ENCODE results near the gene CSF2. TPM values are rescaled to one million over a fixed set of nuclear protein-coding genes. Genes with fewer than 3 reads are reported as not detected.
A peak's percentile ranks its signal among the peaks of the same experiment; 100 is the strongest.

Gene CSF2
- total RNA-seq, 2 experiments from 2014 or later = 1.1 to 1.4 TPM

DNA sequence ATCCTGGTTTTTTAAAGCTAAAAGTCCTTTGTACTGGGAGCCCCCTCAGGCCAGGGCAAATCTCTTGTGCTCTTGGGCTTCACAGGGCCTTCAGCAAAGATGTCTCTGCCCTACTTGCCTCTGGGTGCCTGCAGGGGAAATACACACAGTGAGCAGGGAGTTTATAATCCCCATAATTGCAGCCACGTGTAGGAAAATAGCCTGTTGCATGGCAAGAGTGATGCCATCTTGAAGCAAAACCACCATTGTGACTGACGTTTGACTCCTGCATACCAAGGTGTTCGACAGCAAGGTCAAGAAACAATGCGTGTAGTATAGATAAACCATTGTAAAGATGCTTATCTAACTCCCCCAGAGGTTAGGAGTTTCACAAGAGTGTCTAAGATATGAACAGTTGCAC is 24.5 kb upstream of the CSF2 start:
- Mint-ChIP-seq H3K27ac (no peak overlapping the region), H3K4me3 (no peak overlapping the region), H3K36me3 (peaks cover 3% of the 10 kb centered on the region), H3K9me3 (no peaks in the 10 kb centered on the region), H3K27me3 (peaks cover 20% of the 10 kb centered on the region), H3K4me1 (peaks cover 1% of the 10 kb centered on the region)
- ATAC-seq (ENCODE audit: low read depth) (no peak), DNase-seq (no peak)
- POLR2A ChIA-PET = no interaction called here

DNA sequence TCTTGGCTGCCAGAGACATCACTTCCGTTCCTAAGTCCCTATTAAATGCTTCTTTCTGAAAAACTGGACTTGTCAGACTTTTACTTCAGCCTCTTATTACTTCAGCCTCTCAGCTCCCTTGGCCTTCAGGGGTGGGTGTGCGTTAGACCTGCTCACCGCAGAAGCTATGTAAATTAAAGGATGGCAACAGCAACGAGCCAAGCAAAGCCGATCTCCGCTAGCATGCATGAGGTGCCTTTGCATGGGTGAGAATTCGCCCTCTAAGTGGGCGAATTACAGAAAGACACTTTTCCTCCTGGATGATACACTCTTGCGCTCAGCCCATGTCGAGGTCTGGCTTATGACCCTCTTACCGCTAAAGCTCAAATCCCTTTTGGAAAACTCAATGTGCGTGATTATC is 24.0 kb upstream of the CSF2 start:
- Mint-ChIP-seq H3K9me3 (no peaks in the 10 kb centered on the region), H3K36me3 (peaks cover under 1% of the 10 kb centered on the region), H3K27me3 (peaks cover 17% of the 10 kb centered on the region), H3K27ac (no peak overlapping the region), H3K4me1 (peaks cover 4% of the 10 kb centered on the region), H3K4me3 (no peak overlapping the region)
- ATAC-seq (ENCODE audit: low read depth) (no peak), DNase-seq (no peak)
- POLR2A ChIA-PET = no interaction called here

DNA sequence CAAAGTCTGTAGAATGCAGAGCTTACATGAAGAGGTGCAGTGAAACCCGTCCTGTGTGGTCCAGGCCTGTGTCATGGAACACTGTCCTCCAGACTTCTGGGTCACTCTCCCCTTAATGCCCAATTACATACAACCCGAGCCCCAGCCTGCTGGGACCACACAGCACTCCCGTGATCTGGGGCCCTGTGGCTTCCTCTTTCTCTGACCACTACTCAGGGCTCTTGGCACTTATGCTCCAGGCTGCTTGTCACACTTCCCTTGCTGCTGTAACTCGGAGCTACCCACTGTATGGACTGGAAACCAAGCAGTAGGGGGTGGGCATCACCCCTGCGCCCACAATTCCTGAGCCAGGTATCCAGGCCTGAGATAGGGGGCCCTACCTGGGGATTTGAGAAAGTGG is 23.5 kb upstream of the CSF2 start:
- no peak overlapping the region for H3K4me3 Mint-ChIP-seq
- ATAC-seq (ENCODE audit: low read depth) (peak; percentile 21), DNase-seq (no peak)
- H3K27ac Mint-ChIP-seq = no peak overlapping the region
- H3K4me1 Mint-ChIP-seq = peaks cover 10% of the 10 kb centered on the region
- POLR2A ChIA-PET = interaction anchor here (0.6 kb wide), 1 partner anchor 133 kb away, joined by 4 read pairs; no protein-coding TSS in a partner anchor
- no peaks in the 10 kb centered on the region for H3K9me3 Mint-ChIP-seq
- H3K27me3 Mint-ChIP-seq = peaks cover 17% of the 10 kb centered on the region
- H3K36me3 Mint-ChIP-seq = no peaks in the 10 kb centered on the region

DNA sequence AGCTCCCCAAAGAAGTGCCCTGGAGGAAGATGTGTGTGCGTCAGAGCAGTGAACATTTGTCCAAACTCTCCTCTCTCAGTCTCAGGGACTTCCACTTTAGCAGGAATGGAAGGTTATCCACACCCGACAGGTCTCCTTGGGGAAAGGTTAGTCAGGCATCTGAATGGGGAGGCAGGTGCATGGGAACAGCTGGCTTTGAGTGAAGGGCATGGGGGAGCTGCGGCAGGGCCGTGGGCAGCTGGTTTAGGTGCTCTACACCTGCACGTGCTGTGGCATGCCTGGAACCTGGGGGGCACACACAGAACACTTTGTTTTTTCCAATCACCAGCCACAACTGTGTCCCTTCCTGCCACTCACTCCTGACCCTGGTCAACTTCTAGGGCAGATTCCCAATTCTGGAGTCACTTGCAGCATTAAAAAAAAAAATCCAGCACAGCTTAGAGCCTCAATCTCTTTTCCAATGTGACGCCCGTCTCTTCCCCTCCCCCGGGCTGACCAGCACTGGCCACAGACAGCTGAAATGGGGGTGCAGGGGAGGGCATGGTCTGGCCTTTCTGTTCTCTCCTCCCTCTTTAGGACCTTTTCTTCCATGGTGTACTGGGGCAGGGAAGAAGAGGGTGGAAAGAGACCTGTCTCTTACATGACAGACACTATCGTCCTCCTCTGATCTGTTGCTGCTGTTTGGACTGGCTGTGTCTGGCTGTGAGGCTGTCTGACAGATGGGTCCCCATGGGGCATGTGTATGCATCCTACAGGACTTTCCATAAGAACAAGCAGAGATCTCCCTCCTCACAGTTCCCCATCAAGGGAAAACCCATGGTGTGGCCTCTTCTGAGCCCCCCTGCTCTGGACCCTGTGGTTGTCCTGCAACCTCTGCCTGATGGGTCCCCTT is 22.7 kb upstream of the CSF2 start:
- POLR2A ChIA-PET = interaction anchor here (0.6 kb wide), 1 partner anchor 134 kb away, joined by 4 read pairs; no protein-coding TSS in a partner anchor
- Mint-ChIP-seq H3K4me1 (peaks cover 16% of the 10 kb centered on the region), H3K4me3 (no peak overlapping the region), H3K9me3 (no peaks in the 10 kb centered on the region), H3K27ac (no peak overlapping the region), H3K27me3 (peaks cover 17% of the 10 kb centered on the region), H3K36me3 (no peaks in the 10 kb centered on the region)
- DNase-seq (no peak), ATAC-seq (ENCODE audit: low read depth) (no peak)

DNA sequence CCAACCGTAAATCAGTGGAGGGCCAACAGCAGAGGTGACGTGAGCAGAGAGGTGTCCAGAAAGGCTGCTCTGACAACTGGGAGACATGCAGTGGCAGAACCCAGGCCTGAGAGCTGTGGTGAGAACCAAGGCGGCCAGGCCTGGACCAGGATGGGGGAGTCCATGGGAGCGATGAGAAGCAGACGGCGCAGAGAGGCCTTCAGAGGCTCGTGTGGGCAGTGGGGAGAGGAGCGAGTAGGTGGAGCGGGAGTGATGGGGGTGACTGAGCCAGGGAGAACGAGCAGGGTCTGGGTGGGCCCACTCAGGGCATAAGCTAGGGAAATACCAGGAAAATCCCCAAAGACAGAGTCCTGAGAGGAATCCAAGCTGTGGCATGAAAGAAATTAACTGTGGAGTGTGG is 21.1 kb upstream of the CSF2 start:
- POLR2A ChIA-PET = no interaction called here
- ATAC-seq (ENCODE audit: low read depth) (no peak), DNase-seq (no peak)
- Mint-ChIP-seq H3K9me3 (no peaks in the 10 kb centered on the region), H3K36me3 (no peaks in the 10 kb centered on the region), H3K4me3 (no peak overlapping the region), H3K27me3 (peaks cover 15% of the 10 kb centered on the region), H3K27ac (no peak overlapping the region), H3K4me1 (peaks cover 29% of the 10 kb centered on the region)

DNA sequence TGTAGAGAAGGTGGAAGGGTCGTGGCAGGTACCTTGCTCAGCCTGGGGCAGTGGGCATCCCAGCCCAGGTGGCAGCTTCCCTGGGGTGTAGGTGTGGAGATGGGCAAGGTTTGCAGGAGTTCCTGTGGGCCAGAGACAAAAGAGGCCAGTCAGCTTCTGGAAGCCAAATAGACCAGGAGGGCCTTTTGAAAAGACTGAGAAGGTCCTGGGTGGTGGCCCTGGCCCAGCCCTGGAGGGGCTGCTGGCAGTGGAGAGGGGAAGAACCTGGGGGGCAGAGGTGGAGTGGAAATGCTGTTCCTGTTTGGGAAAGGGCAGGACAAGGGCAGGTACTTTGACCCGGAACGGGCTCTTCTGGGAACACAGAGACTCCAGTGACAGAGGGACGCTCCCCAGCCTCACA is 20.1 kb upstream of the CSF2 start:
- H3K27me3 Mint-ChIP-seq = peaks cover 18% of the 10 kb centered on the region
- H3K36me3 Mint-ChIP-seq = no peaks in the 10 kb centered on the region
- POLR2A ChIA-PET = no interaction called here

DNA sequence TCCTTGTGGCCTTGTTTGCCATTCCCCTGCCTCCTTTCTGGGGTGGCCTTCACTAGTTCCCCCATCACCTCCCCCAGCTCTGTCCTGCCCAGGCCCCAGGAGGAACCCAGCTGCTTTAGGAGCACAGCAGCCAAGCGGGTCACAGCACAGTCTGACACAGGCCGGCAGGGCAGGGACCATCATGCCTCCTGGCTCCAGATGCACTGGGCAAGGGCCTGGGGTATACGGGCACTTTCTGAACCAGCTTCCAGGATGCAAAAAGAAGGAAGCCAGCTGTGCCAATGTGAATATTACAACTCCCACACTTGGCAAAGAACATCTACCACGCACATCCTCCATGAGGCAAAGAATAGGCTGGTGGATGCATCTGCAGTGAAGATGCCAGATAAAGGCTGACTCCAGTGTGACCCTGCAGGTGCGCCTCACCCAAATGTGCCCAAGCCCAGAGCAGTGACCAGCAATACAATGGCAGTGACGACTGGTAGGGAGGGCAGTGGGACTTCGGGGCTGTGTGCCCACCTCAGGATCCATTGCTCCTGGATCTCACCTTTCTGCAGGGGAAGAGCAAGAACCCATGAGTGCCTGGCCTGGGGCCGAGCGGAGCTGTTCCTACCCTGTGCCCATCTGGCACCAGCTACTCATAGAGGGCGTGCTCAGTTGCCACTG is 19.4 kb upstream of the CSF2 start:
- Mint-ChIP-seq H3K4me3 (peak overlapping the region; percentile 53), H3K36me3 (no peaks in the 10 kb centered on the region), H3K27me3 (peaks cover 18% of the 10 kb centered on the region), H3K9me3 (no peaks in the 10 kb centered on the region), H3K4me1 (peaks cover 41% of the 10 kb centered on the region), H3K27ac (peak overlapping the region; percentile 46)
- POLR2A ChIA-PET = interaction anchor here (0.5 kb wide), 1 partner anchor 438 kb away, joined by 4 read pairs; no protein-coding TSS in a partner anchor
- ATAC-seq (ENCODE audit: low read depth) = no peak
- DNase-seq = no peak

More for the DNA sequence above, 20.1 kb upstream of the CSF2 start:
- no peak overlapping the region for H3K27ac Mint-ChIP-seq
- peaks cover 34% of the 10 kb centered on the region for H3K4me1 Mint-ChIP-seq
- no peaks in the 10 kb centered on the region for H3K9me3 Mint-ChIP-seq
- H3K4me3 Mint-ChIP-seq = no peak overlapping the region
- ATAC-seq (ENCODE audit: low read depth) (no peak), DNase-seq (no peak)

DNA sequence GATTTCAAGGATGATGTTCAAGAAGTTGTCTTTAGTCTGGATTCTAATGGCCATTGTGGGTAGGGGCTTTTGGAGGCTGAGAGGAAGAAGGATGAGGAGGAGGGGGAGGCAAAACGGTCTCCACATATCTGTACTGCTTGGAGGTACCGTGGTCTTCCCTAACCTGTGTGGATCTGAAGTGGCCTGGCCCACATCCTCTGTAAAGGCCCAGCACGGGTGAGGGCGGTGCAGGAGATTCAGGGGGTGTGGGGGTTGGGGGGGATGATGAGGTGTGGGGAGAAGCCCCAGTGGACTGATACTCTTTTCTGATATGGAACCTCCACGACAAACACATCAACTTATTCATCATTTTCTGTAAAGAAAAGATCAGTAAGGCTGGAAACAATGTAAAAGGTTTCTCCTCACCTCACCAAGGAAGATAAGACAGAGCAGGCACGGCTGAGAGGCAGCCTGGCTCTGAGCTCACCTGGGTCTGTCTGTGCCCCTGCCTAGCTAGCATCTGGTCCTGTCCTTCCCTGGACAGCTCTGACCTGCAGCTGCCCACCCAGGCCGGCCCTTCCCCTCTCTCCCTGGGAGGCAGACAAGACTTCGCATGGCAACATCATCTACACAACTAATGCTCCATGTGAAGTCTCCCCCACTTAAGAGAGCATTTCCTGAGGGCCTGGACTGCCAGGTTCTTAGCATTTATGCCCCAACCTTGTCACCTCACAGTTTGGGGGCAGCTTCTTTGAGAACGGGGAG is 18.7 kb upstream of the CSF2 start:
- POLR2A ChIA-PET = interaction anchor here (1.2 kb wide), 1 partner anchor 45 kb away, joined by 3 read pairs; no protein-coding TSS in a partner anchor
- ATAC-seq (ENCODE audit: low read depth) (no peak), DNase-seq (no peak)
- Mint-ChIP-seq H3K27me3 (peaks cover 18% of the 10 kb centered on the region), H3K36me3 (no peaks in the 10 kb centered on the region), H3K4me1 (peaks cover 47% of the 10 kb centered on the region), H3K27ac (peak overlapping the region; percentile 46), H3K4me3 (peak overlapping the region; percentile 53), H3K9me3 (no peaks in the 10 kb centered on the region)

DNA sequence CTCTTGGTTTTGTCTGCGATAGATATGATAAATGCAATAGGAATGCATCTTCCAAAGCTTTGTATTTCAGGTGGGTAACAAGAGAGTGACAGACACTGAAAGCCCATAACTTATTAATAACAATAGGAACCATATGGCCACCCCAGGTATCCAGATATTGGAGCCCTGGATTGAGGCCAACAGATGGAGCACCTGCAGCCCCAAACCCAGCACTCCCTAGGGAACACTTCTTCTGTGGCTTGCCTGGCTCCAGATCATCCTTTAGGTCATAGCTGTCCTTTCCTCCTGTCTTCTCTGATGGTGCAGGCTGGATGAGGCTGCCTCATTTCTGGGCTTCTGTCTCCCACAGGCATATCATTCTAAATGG is 18.2 kb upstream of the CSF2 start:
- POLR2A ChIA-PET = interaction anchor here (1.2 kb wide), 1 partner anchor 46 kb away, joined by 3 read pairs; no protein-coding TSS in a partner anchor
- DNase-seq = no peak

DNA sequence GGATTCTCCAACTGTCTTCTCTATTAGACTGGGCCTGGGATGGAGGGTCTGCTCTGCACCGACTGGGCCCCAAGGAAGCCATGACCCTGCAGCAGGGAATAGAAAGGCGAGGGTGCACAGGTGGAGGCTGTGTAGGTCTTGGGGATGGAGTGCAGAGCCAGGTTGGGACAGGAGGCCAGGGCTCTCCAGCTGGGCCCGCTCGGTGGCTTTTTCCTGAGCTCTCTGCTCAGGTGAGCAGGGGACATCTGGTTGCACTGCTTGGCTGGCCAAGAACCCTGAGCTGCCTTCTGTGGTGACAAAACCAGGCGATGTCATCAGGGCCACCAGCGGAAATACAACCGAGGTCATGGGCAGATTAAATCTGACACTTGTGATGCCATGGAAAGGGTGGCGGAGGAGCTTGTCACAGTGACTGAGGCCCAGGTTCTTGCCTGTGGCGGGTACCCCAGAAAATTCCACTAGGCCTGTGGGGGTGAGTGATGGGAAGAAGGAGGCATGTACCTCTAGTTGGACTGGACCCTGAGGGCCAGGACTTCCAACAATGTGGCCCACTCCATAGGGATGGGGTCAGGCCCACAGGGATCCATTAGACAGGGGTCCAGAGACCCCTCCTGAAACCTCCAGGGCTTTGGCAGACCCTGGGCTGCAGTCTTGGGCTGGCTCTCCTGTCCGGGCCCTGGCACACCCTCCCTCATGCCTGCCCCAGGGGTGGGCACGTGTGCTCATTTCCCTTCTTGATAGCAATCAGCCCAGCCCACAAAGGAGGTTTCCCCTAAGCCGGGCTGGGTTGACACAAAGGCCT is 17.6 kb upstream of the CSF2 start:
- POLR2A ChIA-PET = interaction anchor here (0.5 to 1.2 kb wide), 2 partner anchors 46 to 394 kb away, joined by 3 to 4 read pairs; no protein-coding TSS in a partner anchor
- peak overlapping the region; percentile 55 for H3K27ac Mint-ChIP-seq
- peaks cover 17% of the 10 kb centered on the region for H3K27me3 Mint-ChIP-seq
- H3K4me1 Mint-ChIP-seq = peaks cover 55% of the 10 kb centered on the region
- H3K9me3 Mint-ChIP-seq = no peaks in the 10 kb centered on the region
- peak; percentile 81 for ATAC-seq (ENCODE audit: low read depth)
- H3K36me3 Mint-ChIP-seq = no peaks in the 10 kb centered on the region
- DNase-seq = peak; percentile 54
- peak overlapping the region; percentile 1 for H3K4me3 Mint-ChIP-seq

More for the DNA sequence above, 18.2 kb upstream of the CSF2 start:
- peaks cover 49% of the 10 kb centered on the region for H3K4me1 Mint-ChIP-seq
- H3K4me3 Mint-ChIP-seq = no peak overlapping the region
- H3K27me3 Mint-ChIP-seq = peaks cover 18% of the 10 kb centered on the region
- H3K27ac Mint-ChIP-seq = no peak overlapping the region
- no peaks in the 10 kb centered on the region for H3K36me3 Mint-ChIP-seq
- no peaks in the 10 kb centered on the region for H3K9me3 Mint-ChIP-seq
- ATAC-seq (ENCODE audit: low read depth) = no peak

DNA sequence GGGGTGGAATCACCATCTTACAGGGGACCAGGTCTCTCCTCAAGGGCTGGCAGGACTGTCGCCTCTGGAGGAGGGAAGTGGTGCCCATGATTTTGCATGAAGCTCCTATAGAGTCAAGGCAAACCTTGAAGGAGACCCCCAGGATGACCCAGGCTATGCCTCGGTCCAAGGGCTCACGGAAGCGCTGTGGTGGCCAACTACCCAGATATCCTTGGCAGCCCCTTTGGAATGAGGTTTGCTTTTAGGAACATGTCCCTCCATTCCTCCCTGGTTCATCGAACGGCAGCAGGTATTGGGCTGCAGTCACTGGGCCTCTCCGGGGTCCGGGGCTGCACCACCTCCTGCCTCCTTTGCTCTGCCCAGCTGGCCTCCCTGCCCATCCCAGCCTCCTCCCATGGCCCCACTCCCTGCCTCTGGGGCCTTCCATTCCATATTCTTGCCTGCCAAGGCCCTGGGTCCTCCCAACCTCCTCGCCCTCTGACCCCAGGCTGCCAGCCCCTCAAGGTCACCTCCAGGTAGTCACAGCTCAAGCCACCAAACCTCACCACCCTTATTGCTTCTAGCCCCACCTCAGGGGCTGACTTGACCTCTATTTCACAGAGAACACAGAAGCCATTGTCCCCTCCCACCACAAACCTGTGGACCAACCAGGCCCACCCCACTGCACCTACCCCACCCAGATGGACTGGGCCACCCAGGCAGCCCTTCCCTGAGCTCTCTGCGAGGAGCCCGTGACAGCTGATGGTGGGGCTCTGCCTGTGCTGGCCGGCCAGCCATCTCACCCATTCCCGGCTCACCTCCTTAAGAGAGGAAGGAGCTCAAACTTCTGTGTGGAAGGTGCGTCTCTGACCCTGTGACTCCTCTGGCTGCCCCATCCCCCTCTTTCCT is 16.7 kb upstream of the CSF2 start:
- DNase-seq (peak; percentile 32), ATAC-seq (ENCODE audit: low read depth) (no peak)
- Mint-ChIP-seq H3K4me1 (peaks cover 55% of the 10 kb centered on the region), H3K36me3 (no peaks in the 10 kb centered on the region), H3K27ac (peak overlapping the region; percentile 55), H3K9me3 (no peaks in the 10 kb centered on the region), H3K4me3 (no peak overlapping the region), H3K27me3 (peaks cover 13% of the 10 kb centered on the region)
- POLR2A ChIA-PET = interaction anchor here (2.8 kb wide), 1 partner anchor 37 kb away, joined by 7 read pairs; no protein-coding TSS in a partner anchor
